ENCODE data around the gene DGKG. TPM values are rescaled to one million over a fixed set of nuclear protein-coding genes. Genes with fewer than 3 reads are reported as not detected.

DGKG gene
- total and polyA plus RNA-seq, 4 donors, result 0.84 to 7.8 (median 1.7) TPM

DNA sequence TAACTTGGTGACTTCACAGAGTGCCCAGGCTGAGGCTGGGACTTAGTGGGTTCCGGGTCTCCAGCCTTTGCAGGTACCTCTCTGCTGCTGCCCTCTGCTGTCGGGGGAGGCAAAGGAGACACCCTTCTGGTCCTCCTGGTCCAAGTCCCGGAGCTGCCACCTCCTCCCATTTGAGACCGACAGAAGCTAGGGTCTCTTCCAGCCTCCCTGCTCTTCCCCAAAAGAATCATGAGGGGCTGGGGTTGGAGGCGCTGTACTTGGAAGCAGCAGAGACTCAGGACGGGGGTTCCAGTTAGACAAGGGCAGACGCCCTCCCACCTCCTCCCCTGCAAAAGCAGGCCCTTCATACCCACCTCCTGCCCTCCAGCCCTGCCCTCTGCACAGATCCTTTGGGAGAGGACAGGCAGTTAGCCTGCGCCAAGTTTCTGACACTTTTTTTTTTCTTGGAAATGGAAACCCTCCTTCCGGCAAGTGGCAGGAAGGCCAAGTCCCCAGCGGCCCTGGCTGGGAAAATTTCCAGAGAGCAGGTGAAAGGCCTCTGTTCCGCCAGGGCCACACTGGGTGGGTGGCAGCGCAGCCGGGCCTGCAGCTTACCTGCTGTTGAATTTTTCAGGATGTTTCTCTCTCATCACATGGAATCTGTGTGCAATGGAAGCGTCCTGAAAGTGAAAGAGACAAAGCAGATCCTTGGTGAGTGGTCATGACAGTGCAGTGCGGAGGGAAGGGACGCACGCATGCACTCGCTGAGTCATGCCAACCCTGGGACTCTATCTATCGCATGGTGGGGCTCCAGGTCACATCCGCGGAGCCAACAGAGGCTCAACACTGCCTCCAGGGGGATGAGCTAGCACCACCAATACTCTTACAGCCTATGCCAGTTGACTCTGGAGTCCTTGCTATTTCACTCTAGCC, 119.9 kb downstream of the DGKG start:
- peak overlapping the region; percentile 14 to 32 for H3K27ac ChIP-seq (ENCODE audit: low read depth in 1 of 2, low read length in 2 of 2)
- H3K27me3 ChIP-seq (ENCODE audit: control insufficient read depth in 4 of 4, insufficient read depth in 4 of 4, low read length in 3 of 4), result no peaks in the 10 kb centered on the region
- peaks cover 3 to 14% (median 9%) of the 10 kb centered on the region in 4 donors for H3K4me1 ChIP-seq (ENCODE audit: control insufficient read depth in 4 of 4, insufficient read depth in 4 of 4, low read length in 3 of 4)
- peak; percentile 71 to 84 for TF ChIP-seq RAD21 (IDR thresholded peaks at IDR 0.05)
- peak; percentile 5 to 15 for TF ChIP-seq RXRA (IDR thresholded peaks at IDR 0.05)
- TF ChIP-seq YY1 (IDR thresholded peaks at IDR 0.05), result peak; percentile 30
- peak; percentile 55 for TF ChIP-seq CTCF (IDR thresholded peaks at IDR 0.05; ENCODE audit: low read depth, low read length, missing input control)
- no peak for TF ChIP-seq TAF1 (conservative IDR thresholded peaks at IDR 0.05)
- no peak for TF ChIP-seq FOXA2 (IDR thresholded peaks at IDR 0.05)
- TF ChIP-seq NR2F2 (IDR thresholded peaks at IDR 0.05), result peak; percentile 57
- peak in 1 of 2 donors; percentile 26 for TF ChIP-seq HNF4A (conservative IDR thresholded peaks at IDR 0.05)
- TF ChIP-seq JUND (IDR thresholded peaks at IDR 0.05), result peak; percentile 12 to 32
- peak in 1 of 2 donors; percentile 20 for TF ChIP-seq GABPA (IDR thresholded peaks at IDR 0.05 in 1 of 2, conservative IDR thresholded peaks at IDR 0.05 in 1 of 2)
- no peak for TF ChIP-seq SP1 (IDR thresholded peaks at IDR 0.05)
- no peaks in the 10 kb centered on the region for H3K36me3 ChIP-seq (ENCODE audit: control insufficient read depth in 4 of 4, insufficient read depth in 3 of 4, low read depth in 1 of 4, low read length in 3 of 4)
- DNase-seq (ENCODE audit: low spot score), result peak; percentile 45
- no peaks in the 10 kb centered on the region for H3K9me3 ChIP-seq (ENCODE audit: control insufficient read depth in 4 of 4, low read length in 3 of 4)
- peak overlapping the region; percentile 3 to 22 (median 19) for H3K4me3 ChIP-seq (ENCODE audit: low read depth in 1 of 3, low read length in 3 of 3)
- no peak overlapping the region for H3K9ac ChIP-seq (ENCODE audit: low read depth in 1 of 2, low read length in 2 of 2)
- 27% methylated on average over 21 of the region's 21 CpGs for WGBS

DNA sequence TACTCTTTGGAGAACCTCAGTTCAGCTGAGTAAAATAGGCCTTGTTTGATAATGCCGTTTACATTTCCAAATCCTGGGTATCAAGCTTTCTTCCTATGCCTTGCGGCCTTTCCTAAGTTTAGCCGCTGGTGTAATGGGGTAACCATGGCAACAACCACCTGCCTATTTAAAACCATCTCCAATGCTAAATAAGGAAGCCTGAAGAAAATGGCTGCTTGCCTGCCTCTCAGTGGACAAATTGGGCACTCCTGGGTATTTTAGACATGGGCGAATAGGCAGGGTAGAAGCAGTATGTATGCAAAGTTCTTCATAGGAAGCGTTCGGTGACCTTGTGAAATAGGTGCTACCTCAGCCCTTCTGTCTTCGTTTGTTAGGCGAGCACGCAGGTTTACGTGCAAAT, 122.7 kb downstream of the DGKG start:
- no peaks in the 10 kb centered on the region for H3K9me3 ChIP-seq (ENCODE audit: control insufficient read depth in 4 of 4, low read length in 3 of 4)
- no peak overlapping the region for H3K4me3 ChIP-seq (ENCODE audit: low read depth in 1 of 3, low read length in 3 of 3)
- no peaks in the 10 kb centered on the region for H3K36me3 ChIP-seq (ENCODE audit: control insufficient read depth in 4 of 4, insufficient read depth in 3 of 4, low read depth in 1 of 4, low read length in 3 of 4)
- H3K9ac ChIP-seq (ENCODE audit: low read depth in 1 of 2, low read length in 2 of 2), result no peak overlapping the region
- H3K27me3 ChIP-seq (ENCODE audit: control insufficient read depth in 4 of 4, insufficient read depth in 4 of 4, low read length in 3 of 4), result no peaks in the 10 kb centered on the region
- DNase-seq (ENCODE audit: low spot score), result no peak
- no peak for TF ChIP-seq RAD21 (IDR thresholded peaks at IDR 0.05)
- TF ChIP-seq, protein P1, sequence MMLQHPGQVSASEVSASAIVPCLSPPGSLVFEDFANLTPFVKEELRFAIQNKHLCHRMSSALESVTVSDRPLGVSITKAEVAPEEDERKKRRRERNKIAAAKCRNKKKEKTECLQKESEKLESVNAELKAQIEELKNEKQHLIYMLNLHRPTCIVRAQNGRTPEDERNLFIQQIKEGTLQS (IDR thresholded peaks at IDR 0.05), result no peak
- TF ChIP-seq, protein P2, sequence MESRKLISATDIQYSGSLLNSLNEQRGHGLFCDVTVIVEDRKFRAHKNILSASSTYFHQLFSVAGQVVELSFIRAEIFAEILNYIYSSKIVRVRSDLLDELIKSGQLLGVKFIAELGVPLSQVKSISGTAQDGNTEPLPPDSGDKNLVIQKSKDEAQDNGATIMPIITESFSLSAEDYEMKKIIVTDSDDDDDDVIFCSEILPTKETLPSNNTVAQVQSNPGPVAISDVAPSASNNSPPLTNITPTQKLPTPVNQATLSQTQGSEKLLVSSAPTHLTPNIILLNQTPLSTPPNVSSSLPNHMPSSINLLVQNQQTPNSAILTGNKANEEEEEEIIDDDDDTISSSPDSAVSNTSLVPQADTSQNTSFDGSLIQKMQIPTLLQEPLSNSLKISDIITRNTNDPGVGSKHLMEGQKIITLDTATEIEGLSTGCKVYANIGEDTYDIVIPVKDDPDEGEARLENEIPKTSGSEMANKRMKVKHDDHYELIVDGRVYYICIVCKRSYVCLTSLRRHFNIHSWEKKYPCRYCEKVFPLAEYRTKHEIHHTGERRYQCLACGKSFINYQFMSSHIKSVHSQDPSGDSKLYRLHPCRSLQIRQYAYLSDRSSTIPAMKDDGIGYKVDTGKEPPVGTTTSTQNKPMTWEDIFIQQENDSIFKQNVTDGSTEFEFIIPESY (IDR thresholded peaks at IDR 0.05), result no peak
- TF ChIP-seq NR2F2 (IDR thresholded peaks at IDR 0.05), result no peak
- no peak for TF ChIP-seq JUND (IDR thresholded peaks at IDR 0.05)
- TF ChIP-seq EGR1 (IDR thresholded peaks at IDR 0.05; ENCODE audit: low read depth in 2 of 2), result no peak
- no peak for TF ChIP-seq CTCF (IDR thresholded peaks at IDR 0.05; ENCODE audit: low read depth, low read length, missing input control)
- TF ChIP-seq, protein P3, sequence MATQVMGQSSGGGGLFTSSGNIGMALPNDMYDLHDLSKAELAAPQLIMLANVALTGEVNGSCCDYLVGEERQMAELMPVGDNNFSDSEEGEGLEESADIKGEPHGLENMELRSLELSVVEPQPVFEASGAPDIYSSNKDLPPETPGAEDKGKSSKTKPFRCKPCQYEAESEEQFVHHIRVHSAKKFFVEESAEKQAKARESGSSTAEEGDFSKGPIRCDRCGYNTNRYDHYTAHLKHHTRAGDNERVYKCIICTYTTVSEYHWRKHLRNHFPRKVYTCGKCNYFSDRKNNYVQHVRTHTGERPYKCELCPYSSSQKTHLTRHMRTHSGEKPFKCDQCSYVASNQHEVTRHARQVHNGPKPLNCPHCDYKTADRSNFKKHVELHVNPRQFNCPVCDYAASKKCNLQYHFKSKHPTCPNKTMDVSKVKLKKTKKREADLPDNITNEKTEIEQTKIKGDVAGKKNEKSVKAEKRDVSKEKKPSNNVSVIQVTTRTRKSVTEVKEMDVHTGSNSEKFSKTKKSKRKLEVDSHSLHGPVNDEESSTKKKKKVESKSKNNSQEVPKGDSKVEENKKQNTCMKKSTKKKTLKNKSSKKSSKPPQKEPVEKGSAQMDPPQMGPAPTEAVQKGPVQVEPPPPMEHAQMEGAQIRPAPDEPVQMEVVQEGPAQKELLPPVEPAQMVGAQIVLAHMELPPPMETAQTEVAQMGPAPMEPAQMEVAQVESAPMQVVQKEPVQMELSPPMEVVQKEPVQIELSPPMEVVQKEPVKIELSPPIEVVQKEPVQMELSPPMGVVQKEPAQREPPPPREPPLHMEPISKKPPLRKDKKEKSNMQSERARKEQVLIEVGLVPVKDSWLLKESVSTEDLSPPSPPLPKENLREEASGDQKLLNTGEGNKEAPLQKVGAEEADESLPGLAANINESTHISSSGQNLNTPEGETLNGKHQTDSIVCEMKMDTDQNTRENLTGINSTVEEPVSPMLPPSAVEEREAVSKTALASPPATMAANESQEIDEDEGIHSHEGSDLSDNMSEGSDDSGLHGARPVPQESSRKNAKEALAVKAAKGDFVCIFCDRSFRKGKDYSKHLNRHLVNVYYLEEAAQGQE (IDR thresholded peaks at IDR 0.05), result no peak
- TF ChIP-seq RXRA (IDR thresholded peaks at IDR 0.05), result no peak
- TF ChIP-seq, protein P4, sequence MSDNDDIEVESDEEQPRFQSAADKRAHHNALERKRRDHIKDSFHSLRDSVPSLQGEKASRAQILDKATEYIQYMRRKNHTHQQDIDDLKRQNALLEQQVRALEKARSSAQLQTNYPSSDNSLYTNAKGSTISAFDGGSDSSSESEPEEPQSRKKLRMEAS (IDR thresholded peaks at IDR 0.05), result no peak
- TF ChIP-seq SP1 (IDR thresholded peaks at IDR 0.05), result no peak
- no peak for TF ChIP-seq YY1 (IDR thresholded peaks at IDR 0.05)
- no peak for TF ChIP-seq TAF1 (conservative IDR thresholded peaks at IDR 0.05)
- TF ChIP-seq FOXA2 (IDR thresholded peaks at IDR 0.05), result no peak
- no peak for TF ChIP-seq HNF4G (IDR thresholded peaks at IDR 0.05)
- TF ChIP-seq FOXA1 (IDR thresholded peaks at IDR 0.05), result no peak
- TF ChIP-seq HNF4A (conservative IDR thresholded peaks at IDR 0.05), result no peak
- TF ChIP-seq GABPA (IDR thresholded peaks at IDR 0.05 in 1 of 2, conservative IDR thresholded peaks at IDR 0.05 in 1 of 2), result no peak
- peaks cover 3 to 14% (median 9%) of the 10 kb centered on the region in 4 donors for H3K4me1 ChIP-seq (ENCODE audit: control insufficient read depth in 4 of 4, insufficient read depth in 4 of 4, low read length in 3 of 4)
- WGBS, result 90% methylated on average over 10 of the region's 10 CpGs
- H3K27ac ChIP-seq (ENCODE audit: low read depth in 1 of 2, low read length in 2 of 2), result no peak overlapping the region

Measured in liver (tissue), 9 donors.